Left ventricle myocardium inferior (tissue), 1 donor: ENCODE results near the gene L3MBTL4. TPM values are rescaled to one million over a fixed set of nuclear protein-coding genes. Genes with fewer than 3 reads are reported as not detected.

Experiments used
- DNase-seq: peaks from one replicate; pipeline ENCODE4 v3.0.0-alpha.2; 2020
- H3K27ac ChIP-seq: fragments of 200-600 bp; replicated peaks from 2 replicates; pipeline ENCODE4 v1.8.0; 2021
- H3K27me3 ChIP-seq: fragments of 200-600 bp; 2 replicates; pipeline ENCODE4 v1.8.0; 2021; ENCODE audit warnings: low read depth
- H3K36me3 ChIP-seq: fragments of 200-600 bp; 2 replicates; pipeline ENCODE4 v1.8.0; 2021
- H3K4me1 ChIP-seq: fragments of 200-600 bp; 2 replicates; pipeline ENCODE4 v1.8.0; 2021
- H3K4me3 ChIP-seq: fragments of 200-600 bp; 2 replicates; pipeline ENCODE4 v1.8.0; 2021; ENCODE audit warnings: mild to moderate bottlenecking, moderate library complexity
- H3K9me3 ChIP-seq: fragments of 200-600 bp; replicated peaks from 2 replicates; pipeline ENCODE4 v1.8.0; 2021
- intact Hi-C: fragments of 100-400 bp; cut with micrococcal nuclease; formaldehyde crosslinking; loops from one replicate; pipeline ENCODE4 v1.11.0; 2022
- total RNA-seq: library from RNA; stranded (reverse); fragmentation: NEBNext Ultra II Directional; extraction: Animal tissue kit (Norgen Biotek cat#: 25700); gene quantifications from one replicate; pipeline ENCODE4 v1.2.1, GENCODE V29; 2021
- TF ChIP-seq, protein P1 (sequence below): fragments of 200-600 bp; IDR thresholded peaks from 2 replicates; pipeline ENCODE4 v1.8.0; 2021; ENCODE audit warnings: antibody characterized with exemption, mild to moderate bottlenecking, borderline replicate concordance
- donor health status: DM: no; HTN: yes; CAD: no; lungs with severe emphysema.

L3MBTL4 gene
- total RNA-seq, 1 donor from 2014 or later: 3.5 TPM

DNA sequence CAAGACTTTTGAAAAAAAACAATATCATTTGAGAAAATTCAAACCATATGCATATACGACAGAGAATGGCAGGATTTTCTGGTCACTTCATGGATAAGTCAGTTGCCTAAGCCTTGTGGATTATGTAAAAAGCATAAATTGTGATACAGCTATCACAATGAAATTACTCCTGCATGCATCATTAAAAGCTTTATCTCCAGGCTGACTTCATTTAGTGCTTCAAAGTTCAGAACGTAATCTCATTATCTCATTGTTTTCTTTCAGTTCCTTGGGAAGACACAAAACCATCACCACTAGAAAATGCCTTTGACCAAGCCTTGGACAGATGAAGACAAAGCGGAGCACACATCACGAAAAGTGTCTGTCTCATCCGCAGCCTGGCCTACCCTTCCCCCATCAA lies 57.0 kb downstream of the L3MBTL4 start:
- intact Hi-C loops: no loop called here
- TF ChIP-seq, protein P1, sequence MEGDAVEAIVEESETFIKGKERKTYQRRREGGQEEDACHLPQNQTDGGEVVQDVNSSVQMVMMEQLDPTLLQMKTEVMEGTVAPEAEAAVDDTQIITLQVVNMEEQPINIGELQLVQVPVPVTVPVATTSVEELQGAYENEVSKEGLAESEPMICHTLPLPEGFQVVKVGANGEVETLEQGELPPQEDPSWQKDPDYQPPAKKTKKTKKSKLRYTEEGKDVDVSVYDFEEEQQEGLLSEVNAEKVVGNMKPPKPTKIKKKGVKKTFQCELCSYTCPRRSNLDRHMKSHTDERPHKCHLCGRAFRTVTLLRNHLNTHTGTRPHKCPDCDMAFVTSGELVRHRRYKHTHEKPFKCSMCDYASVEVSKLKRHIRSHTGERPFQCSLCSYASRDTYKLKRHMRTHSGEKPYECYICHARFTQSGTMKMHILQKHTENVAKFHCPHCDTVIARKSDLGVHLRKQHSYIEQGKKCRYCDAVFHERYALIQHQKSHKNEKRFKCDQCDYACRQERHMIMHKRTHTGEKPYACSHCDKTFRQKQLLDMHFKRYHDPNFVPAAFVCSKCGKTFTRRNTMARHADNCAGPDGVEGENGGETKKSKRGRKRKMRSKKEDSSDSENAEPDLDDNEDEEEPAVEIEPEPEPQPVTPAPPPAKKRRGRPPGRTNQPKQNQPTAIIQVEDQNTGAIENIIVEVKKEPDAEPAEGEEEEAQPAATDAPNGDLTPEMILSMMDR: no peak
- no peaks in the 10 kb centered on the region for H3K9me3 ChIP-seq
- peaks cover 6% of the 10 kb centered on the region for H3K27me3 ChIP-seq
- no peaks in the 10 kb centered on the region for H3K36me3 ChIP-seq
- H3K4me3 ChIP-seq: no peak overlapping the region
- no peaks in the 10 kb centered on the region for H3K4me1 ChIP-seq
- no peak overlapping the region for H3K27ac ChIP-seq
- DNase-seq: no peak

DNA sequence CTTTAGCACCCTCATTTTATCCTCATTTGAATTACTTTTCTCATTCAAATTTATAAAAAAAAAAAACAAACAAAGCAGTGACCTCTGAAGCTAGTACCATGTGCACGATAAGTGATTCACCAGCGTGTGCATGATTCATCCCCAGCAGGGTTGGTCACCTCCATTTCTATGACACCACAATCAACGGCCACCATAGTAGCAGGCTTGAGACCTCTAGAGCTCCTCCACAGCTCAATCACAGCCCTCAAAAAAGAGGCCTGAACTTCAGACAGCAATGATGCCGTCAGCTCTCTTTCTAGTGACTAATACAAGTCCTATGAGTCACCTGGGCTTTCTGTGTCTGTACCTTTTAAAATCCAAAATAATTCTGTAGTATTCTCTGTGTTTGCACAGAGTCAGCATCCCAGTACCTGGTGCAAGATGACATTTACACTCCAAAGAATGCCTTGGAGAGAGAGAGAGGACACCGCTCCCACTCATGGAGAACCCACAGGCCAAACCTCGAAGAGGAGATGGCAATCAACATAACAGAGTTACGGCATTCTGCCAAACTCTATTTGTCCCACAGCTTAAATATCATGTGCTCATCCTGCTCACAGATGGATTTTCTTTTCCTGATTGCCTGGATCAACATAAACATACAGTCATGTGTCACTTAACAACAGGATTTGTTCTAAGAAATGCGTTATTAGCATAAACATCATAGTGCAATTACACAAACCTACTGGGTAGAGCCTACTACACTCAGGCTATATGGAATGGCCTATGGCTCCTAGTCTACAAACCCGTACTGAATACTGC lies 58.7 kb downstream of the L3MBTL4 start:
- H3K36me3 ChIP-seq: no peaks in the 10 kb centered on the region
- H3K27ac ChIP-seq: no peak overlapping the region
- no peaks in the 10 kb centered on the region for H3K4me1 ChIP-seq
- no peak for DNase-seq
- TF ChIP-seq, protein P1: no peak
- no peaks in the 10 kb centered on the region for H3K27me3 ChIP-seq
- H3K9me3 ChIP-seq: no peaks in the 10 kb centered on the region
- H3K4me3 ChIP-seq: no peak overlapping the region
- intact Hi-C loops: no loop called here

DNA sequence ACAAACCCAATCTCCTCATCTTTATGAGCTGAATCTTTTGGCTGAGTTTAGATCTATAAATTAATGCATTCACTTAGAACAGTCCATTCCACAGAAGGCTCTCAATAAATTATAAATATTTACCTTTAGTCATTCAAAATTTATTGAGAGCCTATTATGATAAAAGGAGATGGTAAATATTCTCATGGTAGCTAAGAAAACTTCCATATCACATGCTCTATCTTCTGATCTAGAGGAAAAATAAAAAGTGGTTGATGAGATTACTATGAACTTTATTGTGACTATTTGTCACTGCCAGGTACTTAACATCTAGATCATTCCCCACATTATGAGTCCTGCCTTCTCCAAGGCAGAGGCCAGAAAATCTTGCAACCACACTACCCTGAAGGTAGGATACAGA lies 62.4 kb downstream of the L3MBTL4 start:
- no peak for DNase-seq
- TF ChIP-seq, protein P1: no peak
- H3K9me3 ChIP-seq: peaks cover 7% of the 10 kb centered on the region
- intact Hi-C loops: no loop called here
- no peaks in the 10 kb centered on the region for H3K36me3 ChIP-seq
- H3K27me3 ChIP-seq: no peaks in the 10 kb centered on the region
- H3K4me1 ChIP-seq: no peaks in the 10 kb centered on the region
- H3K27ac ChIP-seq: no peak overlapping the region
- no peak overlapping the region for H3K4me3 ChIP-seq

DNA sequence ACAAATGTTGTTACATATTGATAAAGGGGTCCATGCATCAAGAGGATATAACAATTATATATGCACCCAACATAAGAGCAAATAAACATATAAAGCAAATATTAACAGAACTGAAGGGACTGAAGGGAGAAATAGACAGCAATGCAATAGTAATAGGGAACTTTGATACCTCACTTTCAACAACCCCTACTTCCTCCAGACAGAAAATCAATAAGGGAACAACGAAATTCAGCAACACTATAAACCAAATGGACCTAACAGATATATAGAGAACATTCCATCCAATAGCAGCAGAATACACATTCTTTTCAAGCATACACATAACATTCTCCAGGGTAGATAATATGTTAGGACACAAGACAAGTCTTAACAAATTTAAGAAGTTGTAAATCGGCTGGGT lies 71.7 kb downstream of the L3MBTL4 start:
- no peak for DNase-seq
- no peaks in the 10 kb centered on the region for H3K27me3 ChIP-seq

DNA sequence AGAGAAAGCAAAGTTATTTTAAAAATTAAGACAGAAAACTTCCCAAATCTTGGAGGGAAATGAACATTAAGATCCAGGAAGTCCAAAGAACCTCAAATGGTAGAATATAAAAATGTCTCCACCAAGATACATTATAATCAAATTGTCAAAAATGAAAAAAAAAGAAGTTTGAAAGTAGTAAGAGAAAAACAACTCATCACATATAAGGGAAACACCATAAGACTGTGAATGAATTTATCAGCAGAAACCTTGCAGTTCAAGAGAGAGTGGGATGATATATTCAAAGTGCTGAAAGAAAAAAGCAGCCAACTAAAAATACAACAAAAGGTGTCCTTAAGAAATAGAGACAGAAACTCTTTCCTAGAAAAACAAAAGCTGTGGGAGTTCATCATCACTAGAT lies 73.0 kb downstream of the L3MBTL4 start:
- Histone ChIP-seq H3K27me3 (no peaks in the 10 kb centered on the region), H3K27ac (no peak overlapping the region), H3K4me1 (no peaks in the 10 kb centered on the region), H3K4me3 (no peak overlapping the region), H3K9me3 (peaks cover 73% of the 10 kb centered on the region), H3K36me3 (no peaks in the 10 kb centered on the region)
- intact Hi-C loops: no loop called here
- DNase-seq: no peak
- TF ChIP-seq, protein P1: no peak

More for the DNA sequence above, 71.7 kb downstream of the L3MBTL4 start:
- intact Hi-C loops: no loop called here
- Histone ChIP-seq H3K27ac (no peak overlapping the region), H3K9me3 (peaks cover 64% of the 10 kb centered on the region), H3K36me3 (no peaks in the 10 kb centered on the region), H3K4me1 (no peaks in the 10 kb centered on the region), H3K4me3 (no peak overlapping the region)
- TF ChIP-seq, protein P1: no peak
